Fibroblast of the conjunctiva (primary cell): ENCODE measurements around the gene AGMO.

Experiments used
- DNase-seq: peaks from one replicate; pipeline ENCODE4 v3.0.0-alpha.2; 2010; ENCODE audit warnings: low read depth

Gene AGMO

DNA sequence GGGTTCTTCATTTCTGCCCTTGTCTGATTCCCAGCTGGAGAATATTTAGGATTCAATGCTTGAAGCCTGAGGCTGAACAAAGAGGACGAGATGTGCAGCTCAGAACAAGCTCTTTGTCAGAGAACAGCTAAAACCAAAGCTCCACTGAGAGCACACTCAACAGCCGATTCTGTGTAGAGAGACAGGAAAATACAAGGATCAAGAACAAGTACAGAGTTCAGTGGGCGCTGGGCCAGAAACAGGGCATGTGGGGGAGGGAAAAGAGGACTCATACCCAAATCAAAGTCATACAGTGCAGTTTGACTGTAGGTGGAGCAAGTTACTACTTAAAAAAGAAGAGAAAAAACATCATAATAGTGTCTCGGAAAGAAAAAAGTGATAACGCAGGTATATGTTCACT is at the start of gene AGMO:
TSS of gene AGMO (minus strand) at position 181 of the 400 bp plus-strand sequence.
- DNase-seq: peak; percentile 37

DNA sequence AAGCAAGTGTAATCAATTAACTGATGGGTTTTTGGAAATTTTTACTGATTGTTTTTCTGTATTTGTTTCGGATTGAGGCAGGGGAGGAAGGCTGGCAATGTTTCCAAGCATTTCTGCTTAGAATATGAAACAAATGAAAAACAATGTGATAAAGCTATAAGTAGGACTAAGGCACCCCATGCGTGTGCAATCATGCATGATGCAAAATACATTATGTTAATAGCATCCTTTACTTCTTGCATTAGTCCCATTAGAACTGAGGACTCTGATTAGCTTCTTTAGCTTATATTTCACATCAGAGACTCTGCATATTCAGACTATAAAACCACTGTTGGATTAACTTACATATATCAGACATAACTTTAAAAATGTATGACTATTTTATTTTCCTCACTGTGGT is 48.7 kb upstream of the AGMO start:
- DNase-seq: no peak

GRCh38 chr7:15609287-15609686 is 47.5 kb upstream of the AGMO start:
- no peak for DNase-seq

DNA sequence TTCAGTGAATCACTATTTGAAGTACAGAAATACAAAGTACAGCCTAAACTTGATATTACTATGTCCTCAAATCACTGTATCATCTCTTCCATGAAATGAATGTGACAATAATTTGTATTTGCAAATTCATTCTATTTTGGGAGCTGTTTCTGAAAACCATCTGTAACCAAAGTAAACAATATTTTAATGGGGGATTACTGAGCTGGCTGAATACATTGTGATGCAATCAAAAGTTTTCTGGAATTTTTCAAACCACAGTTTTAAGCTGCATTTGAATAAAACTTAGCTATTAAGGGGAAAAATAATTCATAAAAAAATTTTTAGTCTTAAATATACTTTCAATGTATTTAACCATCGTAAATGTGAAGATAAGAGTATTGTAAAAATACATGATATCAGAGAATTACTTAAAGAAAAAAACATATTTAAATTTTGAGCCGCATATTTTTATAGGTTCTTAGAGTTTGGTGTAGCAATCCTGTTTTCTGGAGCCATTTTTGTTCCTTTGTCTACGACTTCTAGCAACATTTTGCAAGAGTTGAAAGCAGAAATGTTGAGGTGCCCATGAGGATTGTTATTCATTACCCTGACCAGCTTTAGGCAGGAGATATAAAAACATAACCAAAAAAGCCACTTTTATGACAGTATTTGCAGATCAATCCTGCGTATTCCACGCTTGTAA is 45.9 kb upstream of the AGMO start:
- no peak for DNase-seq

DNA sequence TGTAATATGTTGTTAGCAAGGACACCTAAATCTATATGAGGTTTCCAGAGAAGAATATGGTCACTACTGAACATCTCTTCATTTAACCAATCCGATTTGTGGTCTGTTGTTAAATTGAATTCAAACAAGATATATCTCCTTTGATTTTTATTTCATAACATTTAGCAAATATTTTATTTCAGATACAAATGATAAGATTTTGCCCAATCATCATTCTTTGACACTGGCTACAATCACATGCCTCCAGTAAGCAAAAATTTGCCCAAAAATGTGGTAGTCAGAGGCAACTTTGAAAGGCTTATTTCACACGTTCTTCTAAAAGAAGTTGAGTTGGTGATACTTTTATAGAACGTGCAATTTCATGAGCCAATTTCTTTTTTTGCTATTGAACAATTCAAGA is 44.7 kb upstream of the AGMO start:
- DNase-seq: no peak

- DNase-seq: no peak
These were observed 42.4 kb upstream of the AGMO start for GRCh38 chr7:15604166-15604565.

DNA sequence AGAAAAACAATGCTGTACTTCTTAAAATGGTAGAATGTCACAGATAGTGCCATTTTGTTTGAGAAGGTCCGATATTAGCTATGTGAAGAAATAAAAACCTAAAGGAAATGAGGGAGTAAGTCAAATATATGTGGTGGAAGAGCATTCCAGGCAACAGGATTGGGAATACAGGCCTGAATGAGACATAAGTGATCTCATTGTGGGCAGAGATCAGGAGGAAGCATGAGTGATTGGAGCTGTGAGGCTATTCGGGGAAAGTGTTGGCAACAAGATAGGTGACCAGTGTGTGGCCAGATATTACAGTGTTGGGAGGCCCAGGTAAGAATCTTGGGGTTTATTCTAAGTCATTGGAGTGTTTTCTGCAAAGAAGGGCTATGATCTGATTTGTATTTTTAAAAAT is 41.3 kb upstream of the AGMO start:
- no peak for DNase-seq

DNA sequence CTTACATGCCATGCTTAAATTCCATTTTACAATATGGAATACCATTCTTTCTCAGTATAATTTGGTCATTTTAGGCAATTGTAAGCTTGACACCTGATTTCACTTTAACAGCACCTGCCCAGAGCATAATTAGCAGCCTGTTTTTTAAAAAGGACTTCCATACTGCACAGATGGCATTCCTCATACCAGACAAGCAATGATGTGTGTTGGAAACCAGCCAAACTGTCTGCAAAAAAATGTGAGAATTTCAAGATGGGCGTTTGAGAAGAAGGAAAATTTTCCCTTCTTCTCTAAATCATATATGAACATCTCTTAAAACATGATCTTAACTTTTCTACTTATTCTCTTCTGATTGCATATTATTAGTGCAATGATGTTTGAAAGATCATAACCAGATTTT is 40.4 kb upstream of the AGMO start:
- DNase-seq: no peak

DNA sequence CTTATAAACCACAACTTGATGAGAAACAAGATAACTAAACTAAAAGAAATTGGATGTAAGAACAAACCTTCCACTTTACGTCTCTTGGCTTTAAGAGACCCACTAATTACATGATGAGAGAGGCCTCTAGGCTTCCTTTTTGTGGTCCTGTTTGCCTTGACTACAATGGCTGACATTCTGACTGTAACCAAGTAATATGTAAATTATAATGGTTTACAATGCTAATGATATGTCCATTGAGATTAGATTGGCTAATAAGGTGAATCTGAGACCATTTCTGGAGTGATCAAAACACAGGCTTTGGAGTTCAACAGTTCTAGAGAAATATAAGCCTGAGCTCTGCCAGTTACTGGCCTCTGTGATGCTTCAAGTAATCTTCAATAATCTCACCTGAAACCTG is 39.4 kb upstream of the AGMO start:
- DNase-seq: no peak

DNA sequence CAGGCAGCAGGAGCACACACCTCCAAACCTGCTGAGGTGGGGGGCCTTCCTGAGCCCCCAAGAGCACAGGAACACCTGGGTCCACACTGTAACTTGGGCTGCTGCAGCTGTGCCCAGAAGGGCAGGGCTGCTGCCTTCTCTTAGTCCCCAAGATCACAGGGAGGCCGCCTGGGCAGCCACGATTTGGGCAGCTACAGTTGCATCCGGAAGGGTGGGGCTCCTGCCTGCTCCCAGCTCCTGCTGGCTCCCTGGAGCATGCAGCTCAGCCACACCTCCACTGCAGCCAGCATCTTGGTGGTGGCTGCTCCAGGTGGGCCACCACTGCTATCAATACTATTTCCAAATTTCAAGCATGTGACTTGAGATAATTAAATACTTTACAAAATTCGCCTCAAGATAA is 38.5 kb upstream of the AGMO start:
- DNase-seq: no peak

- DNase-seq: no peak
These were observed 32.6 kb upstream of the AGMO start for GRCh38 chr7:15594461-15594860.

- no peak for DNase-seq
These were observed 31.6 kb upstream of the AGMO start for GRCh38 chr7:15593382-15593781.

- DNase-seq: no peak
These were observed 24.5 kb upstream of the AGMO start for GRCh38 chr7:15586266-15586665.

DNA sequence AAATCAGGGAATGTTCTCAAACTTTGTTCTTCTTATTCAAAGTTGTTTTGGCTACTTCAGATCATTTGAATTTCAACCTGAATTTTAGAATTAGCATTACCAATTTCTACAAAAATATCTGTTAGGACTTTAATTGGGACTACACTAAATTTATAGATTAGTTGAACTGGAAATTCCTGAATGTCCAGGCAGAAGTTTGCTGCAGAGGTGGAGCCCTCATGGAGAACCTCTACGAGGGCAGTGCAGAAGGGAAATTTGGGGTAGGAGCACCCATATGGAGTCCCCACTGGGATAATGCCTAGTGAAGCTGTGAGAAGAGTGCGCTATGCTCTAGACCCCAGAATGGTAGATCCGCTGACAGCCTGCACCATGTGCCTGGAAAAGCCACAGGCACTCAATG is 22.8 kb upstream of the AGMO start:
- DNase-seq: no peak

GRCh38 chr7:15582773-15583172 is 21.0 kb upstream of the AGMO start:
- no peak for DNase-seq

GRCh38 chr7:15581352-15581951 is 19.6 kb upstream of the AGMO start:
- DNase-seq: no peak

GRCh38 chr7:15580604-15581351 is 19.0 kb upstream of the AGMO start:
- DNase-seq: no peak

- no peak for DNase-seq
These were observed 15.8 kb upstream of the AGMO start for GRCh38 chr7:15577600-15577999.

GRCh38 chr7:15571301-15571878 is 9.6 kb upstream of the AGMO start:
- DNase-seq: no peak

- DNase-seq: no peak
These were observed 5.8 kb upstream of the AGMO start for GRCh38 chr7:15567652-15568051.

DNA sequence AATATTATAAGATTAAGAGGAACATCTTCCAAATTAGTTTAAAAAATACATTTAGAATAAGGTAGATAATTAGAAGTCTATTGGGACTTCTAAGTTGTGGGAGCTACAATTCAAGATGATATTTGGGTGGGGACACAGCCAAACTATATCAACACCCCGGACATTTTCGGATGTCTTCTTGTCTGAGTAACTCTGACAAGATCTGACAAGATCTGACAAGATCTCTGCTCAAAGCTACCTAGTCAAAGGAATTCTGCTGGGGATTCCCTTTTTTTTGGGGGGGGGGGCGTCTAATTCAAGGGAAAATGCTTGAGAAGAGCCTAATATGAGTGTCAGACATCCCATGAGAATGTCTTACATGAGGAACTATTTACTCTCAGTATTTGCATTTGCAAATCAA is 5.2 kb upstream of the AGMO start:
- DNase-seq: no peak

DNA sequence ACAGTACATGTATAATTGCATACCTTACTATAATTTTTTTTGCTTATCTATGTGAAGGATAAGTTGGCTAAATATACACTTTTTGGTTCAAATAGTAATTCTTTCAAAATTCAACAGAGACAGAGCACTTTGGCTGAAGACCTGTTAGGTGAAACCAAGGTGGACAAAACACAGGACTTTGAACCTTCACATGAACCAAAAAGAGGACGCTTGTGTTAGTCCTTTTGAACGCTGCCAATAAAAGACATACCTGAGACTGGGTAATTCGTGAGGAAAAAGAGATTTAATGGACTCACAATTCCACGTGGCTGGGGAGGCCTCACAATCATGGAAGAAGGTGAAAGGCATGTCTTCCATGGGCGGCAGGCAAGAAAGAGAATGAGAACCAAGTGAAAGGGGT is 4.7 kb upstream of the AGMO start:
- DNase-seq: no peak

DNA sequence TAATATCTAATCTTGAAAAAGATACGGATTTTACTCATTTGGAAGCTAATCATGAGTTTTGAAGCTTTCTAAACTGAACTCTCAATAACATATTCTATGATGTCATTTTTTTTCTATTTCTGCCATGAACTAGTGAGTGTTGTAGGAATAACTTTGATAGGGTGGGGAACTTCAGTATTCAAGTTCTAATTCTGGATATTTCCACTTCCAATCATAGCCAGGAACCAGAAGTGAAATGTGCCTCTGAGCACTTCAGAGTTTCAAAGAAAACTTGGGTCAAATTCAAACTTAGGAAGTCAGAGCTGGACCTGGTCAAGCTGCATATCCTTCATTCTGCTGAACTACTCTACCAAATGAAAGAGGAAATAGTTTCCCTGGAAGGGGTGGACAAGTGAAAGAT is 847 bp downstream of the AGMO start:
- no peak for DNase-seq
